ENCODE measurements around the gene IMMT. TPM values are rescaled to one million over a fixed set of nuclear protein-coding genes. Genes with fewer than 3 reads are reported as not detected.
A peak's percentile ranks its signal among the peaks of the same experiment; 100 is the strongest.

Gene IMMT
- polyA plus RNA-seq, 1 experiment, result 69.2 TPM

DNA sequence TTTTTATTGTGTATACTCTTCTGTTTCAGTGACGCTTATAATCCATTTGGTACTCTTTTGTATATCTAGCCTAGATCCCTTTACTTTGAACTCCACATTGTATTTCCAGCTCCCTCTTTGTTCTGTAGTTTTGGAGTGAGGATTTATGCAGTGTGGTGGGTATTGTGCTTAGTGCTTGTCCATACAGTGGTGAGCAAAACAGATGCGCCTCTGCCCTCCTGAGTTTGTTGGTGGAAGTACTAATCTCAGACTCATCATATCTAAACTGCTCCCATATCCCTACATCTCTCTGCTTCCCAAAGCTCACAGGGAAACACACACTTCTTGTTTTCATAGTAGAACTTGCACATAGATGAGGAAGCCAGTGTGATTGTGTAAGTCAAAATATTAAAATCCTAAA is 77.1 kb downstream of the IMMT start:
- Histone ChIP-seq H3K27ac (ENCODE audit: low read depth, low read length) (no peak overlapping the region), H3K9me3 (ENCODE audit: control insufficient read depth, insufficient read depth, low read length) (no peaks in the 10 kb centered on the region), H3K27me3 (ENCODE audit: control insufficient read depth, insufficient read depth, low read length) (no peaks in the 10 kb centered on the region), H3K4me3 (ENCODE audit: low read depth, low read length) (no peak overlapping the region)
- DNase-seq (ENCODE audit: low read depth, low spot score), result no peak
- POLR2A ChIA-PET, result no interaction called here
- CTCF ChIA-PET, result interaction anchor here (1.0 kb wide), 1 partner anchor 290 kb away, joined by 4 read pairs; no protein-coding TSS in a partner anchor
- TF ChIP-seq, protein P1, sequence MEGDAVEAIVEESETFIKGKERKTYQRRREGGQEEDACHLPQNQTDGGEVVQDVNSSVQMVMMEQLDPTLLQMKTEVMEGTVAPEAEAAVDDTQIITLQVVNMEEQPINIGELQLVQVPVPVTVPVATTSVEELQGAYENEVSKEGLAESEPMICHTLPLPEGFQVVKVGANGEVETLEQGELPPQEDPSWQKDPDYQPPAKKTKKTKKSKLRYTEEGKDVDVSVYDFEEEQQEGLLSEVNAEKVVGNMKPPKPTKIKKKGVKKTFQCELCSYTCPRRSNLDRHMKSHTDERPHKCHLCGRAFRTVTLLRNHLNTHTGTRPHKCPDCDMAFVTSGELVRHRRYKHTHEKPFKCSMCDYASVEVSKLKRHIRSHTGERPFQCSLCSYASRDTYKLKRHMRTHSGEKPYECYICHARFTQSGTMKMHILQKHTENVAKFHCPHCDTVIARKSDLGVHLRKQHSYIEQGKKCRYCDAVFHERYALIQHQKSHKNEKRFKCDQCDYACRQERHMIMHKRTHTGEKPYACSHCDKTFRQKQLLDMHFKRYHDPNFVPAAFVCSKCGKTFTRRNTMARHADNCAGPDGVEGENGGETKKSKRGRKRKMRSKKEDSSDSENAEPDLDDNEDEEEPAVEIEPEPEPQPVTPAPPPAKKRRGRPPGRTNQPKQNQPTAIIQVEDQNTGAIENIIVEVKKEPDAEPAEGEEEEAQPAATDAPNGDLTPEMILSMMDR (IDR thresholded peaks at IDR 0.05; ENCODE audit: low read depth, low read length), result no peak

DNA sequence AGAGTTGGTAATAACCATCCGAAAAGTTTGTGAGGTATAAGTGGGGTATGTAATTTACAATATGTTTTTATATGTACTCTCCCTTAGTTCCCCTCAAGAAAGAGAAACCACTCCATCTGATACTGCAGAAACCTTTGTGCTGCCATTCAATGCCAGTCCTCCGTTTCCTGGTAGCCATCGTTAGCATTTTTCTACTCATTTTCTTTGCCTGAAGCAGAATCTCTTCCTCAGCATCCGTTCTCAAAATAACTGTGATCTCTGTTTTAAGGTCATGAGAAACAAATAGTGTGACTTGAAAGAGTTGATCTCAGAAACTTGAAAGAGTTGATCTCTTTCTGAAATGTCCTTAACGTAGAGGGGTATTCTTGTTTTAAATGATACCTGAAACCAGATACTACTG is 88.2 kb downstream of the IMMT start:
- TF ChIP-seq, protein P1 (IDR thresholded peaks at IDR 0.05; ENCODE audit: low read depth, low read length), result no peak
- Histone ChIP-seq H3K27ac (ENCODE audit: low read depth, low read length) (no peak overlapping the region), H3K9me3 (ENCODE audit: control insufficient read depth, insufficient read depth, low read length) (peaks cover 2% of the 10 kb centered on the region; the same call in 1 of the 2 replicates), H3K27me3 (ENCODE audit: control insufficient read depth, insufficient read depth, low read length) (no peaks in the 10 kb centered on the region), H3K4me3 (ENCODE audit: low read depth, low read length) (peak overlapping the region; percentile 93)
- DNase-seq (ENCODE audit: low read depth, low spot score), result no peak
- POLR2A ChIA-PET, result no interaction called here
- CTCF ChIA-PET, result no interaction called here

DNA sequence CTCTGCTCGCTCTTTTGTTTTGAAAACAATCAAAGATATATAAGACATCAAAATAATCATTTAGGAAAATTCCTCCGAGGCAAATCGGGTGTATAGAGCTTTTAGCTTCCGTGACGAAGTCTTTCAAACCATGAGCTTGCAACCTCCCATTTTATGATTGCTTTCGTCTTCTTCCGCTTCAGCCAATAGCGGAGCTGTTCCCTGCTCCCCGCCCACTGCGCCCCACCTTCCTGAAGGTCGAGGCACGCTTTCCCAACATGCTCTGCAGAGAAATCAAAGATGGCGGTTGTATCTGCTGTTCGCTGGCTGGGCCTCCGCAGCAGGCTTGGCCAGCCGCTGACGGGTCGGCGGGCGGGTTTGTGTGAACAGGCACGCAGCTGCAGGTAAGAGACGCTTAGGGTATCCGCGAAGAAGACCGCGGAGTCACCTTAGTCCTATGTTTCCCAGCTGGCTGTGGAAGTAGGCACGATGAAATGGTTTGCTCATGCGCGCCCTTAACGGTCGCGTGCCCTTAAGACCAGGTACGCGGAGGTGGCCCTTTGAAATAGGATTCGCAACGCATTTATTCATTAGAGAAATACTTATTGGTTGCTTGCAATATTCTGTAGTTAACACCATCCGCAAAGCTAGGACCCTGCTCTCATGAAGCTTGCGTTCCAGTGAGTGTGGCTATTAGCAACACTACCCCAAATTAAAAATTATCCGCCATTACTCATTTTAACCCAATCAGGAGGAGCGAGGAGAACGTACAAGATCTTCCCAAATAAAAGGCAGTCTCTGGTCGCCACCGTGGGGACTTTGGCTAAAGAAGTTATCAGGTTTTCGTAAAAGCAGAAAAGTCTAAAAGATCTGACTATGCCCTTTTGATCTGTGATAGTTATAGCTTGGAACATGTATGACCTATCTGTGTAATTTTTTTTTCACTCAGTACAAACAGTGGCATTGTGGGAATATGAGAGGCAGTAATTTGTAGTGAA is 89.0 kb downstream of the IMMT start, which contains the start of gene PTCD3:
Gene PTCD3, plus strand, starts transcription at position 267 of the 977 bp plus-strand sequence. Its CDS starts 13 bp downstream, at position 280.
- peak within 1 kb of the TSS; percentile 93 for H3K4me3 ChIP-seq (ENCODE audit: low read depth, low read length)
- ChIA-PET POLR2A (interaction anchor here (0.6 to 1.2 kb wide), 7 partner anchors 8 to 335 kb away, joined by 3 to 10 read pairs (median 3); partner anchors contain the start of genes IMMT and KDM3A), CTCF (interaction anchor here (0.7 to 1.4 kb wide), 3 partner anchors 18 to 279 kb away, joined by 3 to 5 read pairs (median 5); no protein-coding TSS in a partner anchor)
- peak within 1 kb of the TSS; percentile 69 for H3K27ac ChIP-seq (ENCODE audit: low read depth, low read length)
- TF ChIP-seq, protein P1 (IDR thresholded peaks at IDR 0.05; ENCODE audit: low read depth, low read length), result no peak
- peaks cover 2% of the 10 kb centered on the region; the same call in 1 of the 2 replicates for H3K9me3 ChIP-seq (ENCODE audit: control insufficient read depth, insufficient read depth, low read length)
- H3K27me3 ChIP-seq (ENCODE audit: control insufficient read depth, insufficient read depth, low read length), result no peaks in the 10 kb centered on the region
- peak; percentile 81 for DNase-seq (ENCODE audit: low read depth, low spot score)

DNA sequence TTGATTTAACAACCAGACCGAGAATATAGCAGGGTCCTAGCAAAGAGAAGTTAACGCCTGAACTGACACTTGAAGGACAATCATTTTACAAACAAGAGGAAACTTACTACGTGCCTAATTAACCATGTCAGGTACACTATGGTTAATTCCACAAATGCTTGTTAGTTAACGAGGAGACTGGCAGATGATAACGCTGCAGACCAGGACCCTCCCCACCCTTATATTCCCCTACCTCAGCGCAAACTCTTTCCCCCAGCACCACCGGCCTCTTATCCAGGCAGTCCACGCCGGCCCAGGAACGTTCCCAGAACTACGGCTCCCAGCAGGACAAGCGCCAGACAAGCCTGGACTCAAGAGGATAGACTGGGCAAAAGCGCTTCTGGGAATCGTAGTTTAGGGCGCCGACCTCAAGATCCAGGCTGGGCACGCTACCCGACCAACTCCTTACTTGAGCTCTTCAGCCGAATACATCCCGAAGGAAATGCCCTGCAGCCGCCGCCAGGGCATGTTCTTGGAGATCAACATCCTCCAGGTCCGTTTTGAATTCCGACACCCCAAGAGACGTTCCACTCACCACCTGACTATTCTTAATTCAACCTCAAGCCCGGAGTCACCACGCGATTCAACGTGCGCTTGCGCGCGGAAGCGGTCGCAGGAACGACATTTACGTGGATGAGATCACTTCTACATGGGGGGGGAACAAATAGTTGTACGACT is 89.9 kb downstream of the IMMT start, which contains the start of gene POLR1A:
Gene POLR1A, minus strand, starts transcription at position 635 of the 717 bp plus-strand sequence. Its CDS starts 110 bp downstream, at position 525.
- peaks cover 2% of the 10 kb centered on the region; the same call in 1 of the 2 replicates for H3K9me3 ChIP-seq (ENCODE audit: control insufficient read depth, insufficient read depth, low read length)
- ChIA-PET CTCF (interaction anchor here (0.7 to 1.4 kb wide), 5 partner anchors 17 to 278 kb away, joined by 3 to 5 read pairs (median 3); no protein-coding TSS in a partner anchor), POLR2A (interaction anchor here (0.6 to 1.2 kb wide), 7 partner anchors 9 to 336 kb away, joined by 3 to 10 read pairs (median 3); partner anchors contain the start of genes IMMT and KDM3A)
- peak within 1 kb of the TSS; percentile 69 for H3K27ac ChIP-seq (ENCODE audit: low read depth, low read length)
- TF ChIP-seq, protein P1 (IDR thresholded peaks at IDR 0.05; ENCODE audit: low read depth, low read length), result peak; percentile 23
- no peaks in the 10 kb centered on the region for H3K27me3 ChIP-seq (ENCODE audit: control insufficient read depth, insufficient read depth, low read length)
- H3K4me3 ChIP-seq (ENCODE audit: low read depth, low read length), result peak within 1 kb of the TSS; percentile 93
- DNase-seq (ENCODE audit: low read depth, low spot score), result peak; percentile 86

Measured in AG04450 (cell line).